A549 treated with GW870086 at 1 μM for 4 hours (cell line): ENCODE data around the gene CWF19L1. TPM values are rescaled to one million over a fixed set of nuclear protein-coding genes. Genes with fewer than 3 reads are reported as not detected.

Experiments
- total RNA-seq: library from RNA; stranded (reverse); fragments of 200-300 nt; extraction: Qiagen RNA extraction; gene quantifications from 5 replicates; pipeline ENCODE4 v1.2.3, GENCODE V29; 2022; ENCODE audit warnings: low read depth

The CWF19L1 gene
- total RNA-seq: 20.6 to 25.6 TPM (median 22.3 TPM) in 5 replicates

GRCh38 chr10:100267239-100268104 is at the start of gene CWF19L1:
Gene CWF19L1, minus strand, starts transcription at chr10:100267638. Its CDS starts 45 bp downstream, at chr10:100267593.

GRCh38 chr10:100286051-100287033 is 18.9 kb upstream of the CWF19L1 start, which contains the start of gene BLOC1S2:
Gene BLOC1S2, minus strand, starts transcription at chr10:100286680. Its CDS starts 21 bp downstream, at chr10:100286659.

GRCh38 chr10:100185364-100186252 is 81.8 kb downstream of the CWF19L1 start, which contains the start of gene ERLIN1:
Gene ERLIN1, minus strand, starts transcription at chr10:100186029. Its CDS starts 403 bp downstream, at chr10:100185626.

Other genes with a start within 250 kb of the CWF19L1 start
- gene CPN1, start 185.8 kb downstream of the CWF19L1 start, total RNA-seq: 0.08 to 0.42 TPM (median 0.20 TPM) in 5 replicates
- gene ERLIN1, start 81.6 kb downstream of the CWF19L1 start, total RNA-seq: 41.0 to 61.2 TPM (median 52.4 TPM) in 5 replicates
- gene CHUK, start 38.0 kb downstream of the CWF19L1 start, total RNA-seq: 16.1 to 24.7 TPM (median 21.8 TPM) in 5 replicates
- 93.1 to 110 TPM (median 107 TPM) in 5 replicates for gene BLOC1S2, start 19.0 kb upstream of the CWF19L1 start, total RNA-seq
- gene PKD2L1, start 62.6 kb upstream of the CWF19L1 start, total RNA-seq: 0.06 to 0.39 TPM (median 0.08 TPM) in 4 of 5 replicates, not detected in the other
- 136 to 195 TPM (median 167 TPM) in 5 replicates for gene SCD, start 79.6 kb upstream of the CWF19L1 start, total RNA-seq
- gene WNT8B, start 195.4 kb upstream of the CWF19L1 start, total RNA-seq: not detected in 5 replicates